ENCODE measurements around the gene SLF2. TPM values are rescaled to one million over a fixed set of nuclear protein-coding genes. Genes with fewer than 3 reads are reported as not detected.

The SLF2 gene
- total RNA-seq, 1 donor from 2014 or later, result 22.0 TPM

- TF ChIP-seq CTCF (conservative IDR thresholded peaks at IDR 0.05; ENCODE audit: low read depth, low read length), result no peak
- H3K4me3 ChIP-seq (ENCODE audit: low read depth, low read length), result no peak overlapping the region
- DNase-seq (ENCODE audit: low read depth), result no peak
Observed at GRCh38 chr10:100874702-100875483, 37.9 kb upstream of the SLF2 start.

- no peak for TF ChIP-seq CTCF (conservative IDR thresholded peaks at IDR 0.05; ENCODE audit: low read depth, low read length)
- DNase-seq (ENCODE audit: low read depth), result no peak
- no peak overlapping the region for H3K4me3 ChIP-seq (ENCODE audit: low read depth, low read length)
Observed at GRCh38 chr10:100875484-100876166, 37.1 kb upstream of the SLF2 start.

- DNase-seq (ENCODE audit: low read depth), result no peak
- TF ChIP-seq CTCF (conservative IDR thresholded peaks at IDR 0.05; ENCODE audit: low read depth, low read length), result no peak
- H3K4me3 ChIP-seq (ENCODE audit: low read depth, low read length), result no peak overlapping the region
Observed at GRCh38 chr10:100876585-100877460, 35.9 kb upstream of the SLF2 start.

GRCh38 chr10:100877461-100877850, 35.3 kb upstream of the SLF2 start:
- no peak for TF ChIP-seq CTCF (conservative IDR thresholded peaks at IDR 0.05; ENCODE audit: low read depth, low read length)
- no peak for DNase-seq (ENCODE audit: low read depth)
- H3K4me3 ChIP-seq (ENCODE audit: low read depth, low read length), result no peak overlapping the region

GRCh38 chr10:100878291-100878910, 34.4 kb upstream of the SLF2 start:
- no peak for DNase-seq (ENCODE audit: low read depth)
- H3K4me3 ChIP-seq (ENCODE audit: low read depth, low read length), result no peak overlapping the region
- TF ChIP-seq CTCF (conservative IDR thresholded peaks at IDR 0.05; ENCODE audit: low read depth, low read length), result peak; percentile 87

- H3K4me3 ChIP-seq (ENCODE audit: low read depth, low read length), result no peak overlapping the region
- DNase-seq (ENCODE audit: low read depth), result no peak
- TF ChIP-seq CTCF (conservative IDR thresholded peaks at IDR 0.05; ENCODE audit: low read depth, low read length), result peak; percentile 24
Observed at GRCh38 chr10:100879741-100880360, 32.9 kb upstream of the SLF2 start.

Data from epithelial cell of proximal tubule (primary cell).